WTC11 (cell line): ENCODE data around the gene TMEM214. TPM values are rescaled to one million over a fixed set of nuclear protein-coding genes. Genes with fewer than 3 reads are reported as not detected.

Source experiments
- CBFB ChIP-seq: sonication (generic); formaldehyde crosslinking; IDR thresholded peaks from 2 replicates; pipeline ENCODE4 v1.8.1; 2022; ENCODE audit warnings: mild to moderate bottlenecking, low read depth, missing genetic modification reagents
- CREM ChIP-seq: sonication (generic); formaldehyde crosslinking; IDR thresholded peaks from 2 replicates; pipeline ENCODE4 v1.8.1; 2022; ENCODE audit warnings: mild to moderate bottlenecking, missing genetic modification reagents, moderate library complexity
- E2F4 ChIP-seq: sonication (generic); formaldehyde crosslinking; IDR thresholded peaks from 2 replicates; pipeline ENCODE4 v1.8.1; 2022; ENCODE audit warnings: low read depth, mild to moderate bottlenecking, moderate library complexity, missing genetic modification reagents, borderline replicate concordance
- ELF4 ChIP-seq: sonication (generic); formaldehyde crosslinking; IDR thresholded peaks from 2 replicates; pipeline ENCODE4 v1.8.1; 2022; ENCODE audit warnings: low read depth, mild to moderate bottlenecking, moderate library complexity, missing genetic modification reagents
- EMX1 ChIP-seq: fragments of 250-450 bp; sonication (Bioruptor Pico); IDR thresholded peaks from 2 replicates; pipeline ENCODE4 v1.8.0; 2021; ENCODE audit warnings: mild to moderate bottlenecking
- ERG ChIP-seq: fragments of 250-450 bp; sonication (Bioruptor Pico); IDR thresholded peaks from 2 replicates; pipeline ENCODE4 v1.8.0; 2021; ENCODE audit warnings: mild to moderate bottlenecking
- FOXK1 ChIP-seq: sonication (generic); formaldehyde crosslinking; IDR thresholded peaks from 2 replicates; pipeline ENCODE4 v1.8.0; 2022; ENCODE audit warnings: mild to moderate bottlenecking, moderate library complexity, missing genetic modification reagents
- FOXP4 ChIP-seq: sonication (generic); formaldehyde crosslinking; IDR thresholded peaks from 2 replicates; pipeline ENCODE4 v1.8.0; 2022; ENCODE audit warnings: mild to moderate bottlenecking, missing genetic modification reagents
- GABPB1 ChIP-seq: sonication (generic); formaldehyde crosslinking; IDR thresholded peaks from 2 replicates; pipeline ENCODE4 v1.8.1; 2023; ENCODE audit warnings: mild to moderate bottlenecking, missing genetic modification reagents
- IRF1 ChIP-seq: sonication (generic); formaldehyde crosslinking; IDR thresholded peaks from 2 replicates; pipeline ENCODE4 v1.8.0; 2023; ENCODE audit warnings: missing genetic modification reagents
- JAZF1 ChIP-seq: fragments of 250-450 bp; sonication (Bioruptor Pico); IDR thresholded peaks from 2 replicates; pipeline ENCODE4 v1.9.0; 2021; ENCODE audit warnings: moderate library complexity, mild to moderate bottlenecking, inconsistent platforms
- KAT7 ChIP-seq: sonication (generic); formaldehyde crosslinking; IDR thresholded peaks from 2 replicates; pipeline ENCODE4 v1.8.1; 2023; ENCODE audit warnings: missing genetic modification reagents, mild to moderate bottlenecking, borderline replicate concordance
- MXD4 ChIP-seq: fragments of 250-450 bp; sonication (Bioruptor Pico); IDR thresholded peaks from 2 replicates; pipeline ENCODE4 v1.8.0; 2021; ENCODE audit warnings: mild to moderate bottlenecking, moderate library complexity, borderline replicate concordance
- NFATC4 ChIP-seq: fragments of 250-450 bp; sonication (Bioruptor Pico); IDR thresholded peaks from 2 replicates; pipeline ENCODE4 v1.9.0; 2021; ENCODE audit warnings: mild to moderate bottlenecking
- NFE2L1 ChIP-seq: sonication (generic); formaldehyde crosslinking; IDR thresholded peaks from 2 replicates; pipeline ENCODE4 v1.8.1; 2023; ENCODE audit warnings: missing genetic modification reagents
- NR1H2 ChIP-seq: sonication (generic); formaldehyde crosslinking; IDR thresholded peaks from 2 replicates; pipeline ENCODE4 v1.9.0; 2021; ENCODE audit warnings: mild to moderate bottlenecking, moderate library complexity, missing genetic modification reagents
- PRRX2 ChIP-seq: fragments of 250-450 bp; sonication (Bioruptor Pico); IDR thresholded peaks from 2 replicates; pipeline ENCODE4 v1.8.0; 2021; ENCODE audit warnings: mild to moderate bottlenecking
- SOX15 ChIP-seq: fragments of 250-450 bp; sonication (Bioruptor Pico); IDR thresholded peaks from 2 replicates; pipeline ENCODE4 v1.9.0; 2021; ENCODE audit warnings: mild to moderate bottlenecking
- TEAD4 ChIP-seq: sonication (generic); formaldehyde crosslinking; IDR thresholded peaks from 2 replicates; pipeline ENCODE4 v1.8.0; 2022; ENCODE audit warnings: mild to moderate bottlenecking, missing genetic modification reagents
- USF1 ChIP-seq: sonication (generic); formaldehyde crosslinking; IDR thresholded peaks from 2 replicates; pipeline ENCODE4 v1.8.0; 2022; ENCODE audit warnings: mild to moderate bottlenecking, missing genetic modification reagents
- ZNF138 ChIP-seq: sonication (generic); formaldehyde crosslinking; conservative IDR thresholded peaks from 2 replicates; pipeline ENCODE4 v1.8.1; 2022; ENCODE audit warnings: mild to moderate bottlenecking, moderate library complexity, missing genetic modification reagents
- ZNF425 ChIP-seq: fragments of 250-450 bp; sonication (Bioruptor Pico); conservative IDR thresholded peaks from 2 replicates; pipeline ENCODE4 v1.9.0; 2021; ENCODE audit warnings: mild to moderate bottlenecking
- ZNF532 ChIP-seq: fragments of 250-450 bp; sonication (Bioruptor Pico); IDR thresholded peaks from 2 replicates; pipeline ENCODE4 v1.9.0; 2021; ENCODE audit warnings: mild to moderate bottlenecking, borderline replicate concordance
- ZNF671 ChIP-seq: fragments of 250-450 bp; sonication (Bioruptor Pico); IDR thresholded peaks from 2 replicates; pipeline ENCODE4 v1.8.0; 2021; ENCODE audit warnings: mild to moderate bottlenecking
- total RNA-seq: library from RNA; stranded (reverse); gene quantifications from 3 replicates; pipeline ENCODE4 v1.2.3, GENCODE V29; 2021

Gene TMEM214
- total RNA-seq, 1 experiment from 2014 or later: 57.1 TPM

- TF ChIP-seq ZNF532 (CRISPR knock-in tag) (peak; percentile 94; the same call in 1 of the 2 replicates), ZNF425 (CRISPR knock-in tag) (peak; percentile 93), KAT7 (CRISPR knock-in tag) (no peak; the same call in 1 of the 2 replicates), CBFB (CRISPR knock-in tag) (no peak), FOXK1 (CRISPR knock-in tag) (peak; percentile 87; the same call in 1 of the 2 replicates), ERG (CRISPR knock-in tag) (peak; percentile 78; the same call in 1 of the 2 replicates), ZNF138 (CRISPR knock-in tag) (peak; percentile 79; the same call in 1 of the 2 replicates), GABPB1 (CRISPR knock-in tag) (peak; percentile 77), SOX15 (no peak; the same call in 1 of the 2 replicates), ZNF671 (CRISPR knock-in tag) (peak; percentile 14; the same call in 1 of the 2 replicates), IRF1 (CRISPR knock-in tag) (0 out of 2 replicates have a peak, but pooled peaks have one; percentile 13), MXD4 (CRISPR knock-in tag) (no peak), JAZF1 (peak; percentile 89; the same call in 1 of the 2 replicates), CREM (CRISPR knock-in tag) (0 out of 2 replicates have a peak, but pooled peaks have one; percentile 64), E2F4 (no peak), USF1 (CRISPR knock-in tag) (peak; percentile 35; the same call in 1 of the 2 replicates), NR1H2 (CRISPR knock-in tag) (no peak), ELF4 (CRISPR knock-in tag) (no peak; the same call in 1 of the 2 replicates), FOXP4 (CRISPR knock-in tag) (peak; percentile 68), PRRX2 (CRISPR knock-in tag) (peak; percentile 64; the same call in 1 of the 2 replicates), EMX1 (CRISPR knock-in tag) (peak; percentile 91; the same call in 1 of the 2 replicates), TEAD4 (CRISPR knock-in tag) (peak; percentile 36; the same call in 1 of the 2 replicates), NFATC4 (CRISPR knock-in tag) (0 out of 2 replicates have a peak, but pooled peaks have one; percentile 62), NFE2L1 (peak; percentile 90)
These were observed 18.5 kb downstream of the TMEM214 start, which contains the start of gene AGBL5 (continued) for GRCh38 chr2:27050996-27051901.
